Hepatocyte (in vitro differentiated cells): ENCODE measurements around the gene PALD1.

Source experiments
- EZH2 ChIP-seq: fragments of 200-600 bp; sonication (generic); IDR thresholded peaks from 2 replicates; pipeline ENCODE4 v1.6.1; 2016; ENCODE audit warnings: antibody characterized with exemption, mild to moderate bottlenecking, borderline replicate concordance
- EZH2phosphoT487 ChIP-seq: fragments of 200-600 bp; sonication (generic); IDR thresholded peaks from one replicate; pipeline ENCODE4 v1.6.1; 2018; ENCODE audit warnings: antibody characterized with exemption, mild to moderate bottlenecking, low read depth, moderate library complexity; ENCODE audit not compliant: unreplicated experiment, severe bottlenecking
- TF ChIP-seq, protein P1 (sequence below): fragments of 200-600 bp; sonication (generic); IDR thresholded peaks from 2 replicates; pipeline ENCODE4 v1.5.1; 2016; ENCODE audit warnings: antibody characterized with exemption, mild to moderate bottlenecking; ENCODE audit not compliant: poor library complexity

DNA sequence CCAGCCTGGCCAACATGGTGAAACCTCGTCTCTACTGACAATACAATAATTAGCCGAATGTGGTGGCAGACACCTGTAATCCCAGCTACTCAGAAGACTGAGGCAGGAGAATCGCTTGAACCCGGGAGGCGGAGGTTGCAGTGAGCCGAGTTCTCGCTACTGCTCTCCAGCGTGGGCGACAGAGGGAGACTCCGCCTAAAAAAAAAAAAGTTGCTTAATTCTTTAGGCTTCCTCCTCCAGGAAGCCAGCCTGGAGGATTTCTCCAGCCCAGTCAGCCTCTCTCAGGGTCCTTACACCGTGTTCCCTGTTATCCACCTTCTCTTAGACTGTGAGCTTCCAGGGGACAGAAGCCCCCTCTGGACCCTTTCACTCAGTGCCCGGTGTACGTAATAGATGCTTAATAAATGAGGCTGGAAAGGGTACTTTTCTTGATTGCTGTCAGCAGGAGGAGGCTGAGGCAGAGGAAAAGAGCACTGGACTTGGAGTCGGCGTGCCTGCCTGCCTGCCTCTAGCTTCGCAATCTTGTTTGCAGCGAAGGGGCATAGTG lies 20.7 kb upstream of the PALD1 start:
- TF ChIP-seq, protein P1, sequence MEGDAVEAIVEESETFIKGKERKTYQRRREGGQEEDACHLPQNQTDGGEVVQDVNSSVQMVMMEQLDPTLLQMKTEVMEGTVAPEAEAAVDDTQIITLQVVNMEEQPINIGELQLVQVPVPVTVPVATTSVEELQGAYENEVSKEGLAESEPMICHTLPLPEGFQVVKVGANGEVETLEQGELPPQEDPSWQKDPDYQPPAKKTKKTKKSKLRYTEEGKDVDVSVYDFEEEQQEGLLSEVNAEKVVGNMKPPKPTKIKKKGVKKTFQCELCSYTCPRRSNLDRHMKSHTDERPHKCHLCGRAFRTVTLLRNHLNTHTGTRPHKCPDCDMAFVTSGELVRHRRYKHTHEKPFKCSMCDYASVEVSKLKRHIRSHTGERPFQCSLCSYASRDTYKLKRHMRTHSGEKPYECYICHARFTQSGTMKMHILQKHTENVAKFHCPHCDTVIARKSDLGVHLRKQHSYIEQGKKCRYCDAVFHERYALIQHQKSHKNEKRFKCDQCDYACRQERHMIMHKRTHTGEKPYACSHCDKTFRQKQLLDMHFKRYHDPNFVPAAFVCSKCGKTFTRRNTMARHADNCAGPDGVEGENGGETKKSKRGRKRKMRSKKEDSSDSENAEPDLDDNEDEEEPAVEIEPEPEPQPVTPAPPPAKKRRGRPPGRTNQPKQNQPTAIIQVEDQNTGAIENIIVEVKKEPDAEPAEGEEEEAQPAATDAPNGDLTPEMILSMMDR: no peak
- no peak for TF ChIP-seq EZH2phosphoT487
- no peak for TF ChIP-seq EZH2
